Upper lobe of left lung (tissue), 6 donors: ENCODE measurements around the gene SLC5A7. TPM values are rescaled to one million over a fixed set of nuclear protein-coding genes. Genes with fewer than 3 reads are reported as not detected.
A peak's percentile ranks its signal among the peaks of the same experiment; 100 is the strongest.

Experiments used
- ATAC-seq, 2 donors: fragments of 200-7000 bp; cut with Tn5 transposase; one replicate each; pipeline ENCODE4 v1.9.1; 2022; ENCODE audit warnings: mild to moderate bottlenecking in 2 of 2, moderate library complexity in 2 of 2; ENCODE audit not compliant: low FRiP score in 2 of 2
- DNase-seq, 2 donors: peaks; one replicate each; pipeline ENCODE4 v3.0.0-alpha.2; 2019 to 2020
- H3K27ac ChIP-seq, 4 donors: fragments of 200-600 bp; sonication (generic); one replicate each; pipeline ENCODE4 v1.5.1; 2016 to 2019
- H3K27me3 ChIP-seq, 4 donors: fragments of 200-600 bp; sonication (generic); one replicate each; pipeline ENCODE4 v1.5.1; 2017 to 2019
- H3K36me3 ChIP-seq, 4 donors: fragments of 200-600 bp; sonication (generic); one replicate each; pipeline ENCODE4 v1.5.1; 2016 to 2019
- H3K4me1 ChIP-seq, 4 donors: fragments of 200-600 bp; sonication (generic); one replicate each; pipeline ENCODE4 v1.5.1; 2018 to 2019
- H3K4me3 ChIP-seq, 4 donors: fragments of 200-600 bp; sonication (generic); one replicate each; pipeline ENCODE4 v1.5.1; 2017 to 2019; ENCODE audit warnings: mild to moderate bottlenecking in 2 of 4, moderate library complexity in 1 of 4
- H3K9me3 ChIP-seq, 4 donors: fragments of 200-600 bp; sonication (generic); one replicate each; pipeline ENCODE4 v1.5.1; 2018 to 2019
- CTCF ChIP-seq, 6 experiments: fragments of 450-650 bp in 4 of 6; fragments of 200-600 bp in 2 of 6; sonication (generic) in 2 of 6; IDR thresholded peaks; one replicate each; pipeline ENCODE4 v1.5.1; 2016 to 2019; ENCODE audit warnings: antibody characterized with exemption in 6 of 6
- EP300 ChIP-seq, 4 donors: sonication (generic); formaldehyde crosslinking; IDR thresholded peaks; one replicate each; pipeline ENCODE4 v1.5.1; 2017; ENCODE audit warnings: antibody characterized with exemption in 4 of 4, control low read depth in 2 of 4
- POLR2A ChIP-seq, 4 donors: fragments of 450-650 bp; IDR thresholded peaks; one replicate each; pipeline ENCODE4 v1.5.1; 2016 to 2017; ENCODE audit warnings: antibody characterized with exemption in 4 of 4, mild to moderate bottlenecking in 2 of 4
- POLR2AphosphoS5 ChIP-seq, 2 donors: sonication (generic); formaldehyde crosslinking; IDR thresholded peaks; one replicate each; pipeline ENCODE4 v1.5.1; 2017; ENCODE audit warnings: antibody characterized with exemption in 2 of 2
- WGBS, 2 donors: methylation state at CpG; one replicate each; pipeline ENCODE4 v1.1.5; 2017 to 2018; 5-methylcytosine and 5-hydroxymethylcytosine counted together
- total RNA-seq, 6 donors: library from RNA; depleted of rRNA in 4 of 6; stranded (reverse); fragments of >200 nt in 4 of 6; gene quantifications; one replicate each; pipeline versions ENCODE4 v1.1.0 to v1.2.1, GENCODE V29; 2016 to 2021
- donor health status: DM: no; HTN: no; CAD: no; lungs with moderate emphysema.
- donor health status: DM: no; HTN: yes; CAD: no; lungs with severe emphysema.

SLC5A7 gene
- total RNA-seq, 6 donors from 2014 or later = 0.33 to 1.3 (median 0.69) TPM; not detected in 2

- DNase-seq = no peak
- 45 to 60% methylated on average over 2 of the region's 2 CpGs for WGBS, 2 donors
- no peak for ATAC-seq
- Histone ChIP-seq H3K9me3 (no peaks in the 10 kb centered on the region), H3K27ac (no peak overlapping the region), H3K36me3 (no peaks in the 10 kb centered on the region), H3K27me3 (no peaks in the 10 kb centered on the region), H3K4me1 (no peaks in the 10 kb centered on the region), H3K4me3 (no peak overlapping the region)
- no peak for TF ChIP-seq POLR2AphosphoS5 (IDR thresholded peaks at IDR 0.05)
- TF ChIP-seq EP300 (IDR thresholded peaks at IDR 0.05) = no peak
- TF ChIP-seq CTCF (IDR thresholded peaks at IDR 0.05) = no peak
- no peak for TF ChIP-seq POLR2A (IDR thresholded peaks at IDR 0.05)
These were observed 43.6 kb downstream of the SLC5A7 start for GRCh38 chr2:108029912-108030311.

- Histone ChIP-seq H3K27ac (no peak overlapping the region), H3K4me3 (no peak overlapping the region), H3K36me3 (no peaks in the 10 kb centered on the region), H3K4me1 (no peaks in the 10 kb centered on the region), H3K9me3 (no peaks in the 10 kb centered on the region), H3K27me3 (no peaks in the 10 kb centered on the region)
- ATAC-seq (peak; percentile 8 to 12), DNase-seq (peak in 1 of 2 donors; percentile 68)
- 100% methylated on average over 14 of the region's 23 CpGs; no CpG with 5 or more reads in 1 of the 2 donors for WGBS, 2 donors
- TF ChIP-seq CTCF (IDR thresholded peaks at IDR 0.05) (no peak), POLR2AphosphoS5 (IDR thresholded peaks at IDR 0.05) (no peak), POLR2A (IDR thresholded peaks at IDR 0.05) (no peak), EP300 (IDR thresholded peaks at IDR 0.05) (no peak)
These were observed 45.2 kb downstream of the SLC5A7 start for GRCh38 chr2:108031471-108031941.

GRCh38 chr2:108034843-108035242 is 48.5 kb downstream of the SLC5A7 start:
- Histone ChIP-seq H3K27ac (no peak overlapping the region), H3K9me3 (no peaks in the 10 kb centered on the region), H3K27me3 (no peaks in the 10 kb centered on the region), H3K4me3 (no peak overlapping the region), H3K36me3 (no peaks in the 10 kb centered on the region), H3K4me1 (no peaks in the 10 kb centered on the region)
- TF ChIP-seq POLR2AphosphoS5 (IDR thresholded peaks at IDR 0.05) = no peak
- peak in 2 of 6 experiments; percentile 14 to 31 for TF ChIP-seq CTCF (IDR thresholded peaks at IDR 0.05)
- DNase-seq = no peak
- no peak for ATAC-seq

GRCh38 chr2:108048752-108049151 is 62.4 kb downstream of the SLC5A7 start:
- DNase-seq = no peak
- ATAC-seq = no peak
- no peaks in the 10 kb centered on the region for H3K36me3 ChIP-seq
- TF ChIP-seq POLR2A (IDR thresholded peaks at IDR 0.05) (no peak), CTCF (IDR thresholded peaks at IDR 0.05) (no peak), POLR2AphosphoS5 (IDR thresholded peaks at IDR 0.05) (no peak), EP300 (IDR thresholded peaks at IDR 0.05) (no peak)
- 66 to 71% methylated on average over 5 of the region's 5 CpGs for WGBS, 2 donors
- H3K27ac ChIP-seq = no peak overlapping the region
- peaks cover 0 to 2% (median 0%) of the 10 kb centered on the region in 4 donors for H3K9me3 ChIP-seq
- no peaks in the 10 kb centered on the region for H3K4me1 ChIP-seq
- no peaks in the 10 kb centered on the region for H3K27me3 ChIP-seq
- no peak overlapping the region for H3K4me3 ChIP-seq

GRCh38 chr2:108058576-108059137 is 72.3 kb downstream of the SLC5A7 start:
- no peak for DNase-seq
- WGBS, 2 donors = 86 to 91% methylated on average over 3 of the region's 3 CpGs

More at GRCh38 chr2:108058576-108059137, 72.3 kb downstream of the SLC5A7 start:
- H3K27me3 ChIP-seq = no peaks in the 10 kb centered on the region
- H3K27ac ChIP-seq = no peak overlapping the region
- TF ChIP-seq CTCF (IDR thresholded peaks at IDR 0.05) (no peak), POLR2A (IDR thresholded peaks at IDR 0.05) (no peak), EP300 (IDR thresholded peaks at IDR 0.05) (no peak), POLR2AphosphoS5 (IDR thresholded peaks at IDR 0.05) (no peak)
- H3K4me1 ChIP-seq = no peaks in the 10 kb centered on the region
- no peaks in the 10 kb centered on the region for H3K36me3 ChIP-seq
- H3K9me3 ChIP-seq = no peaks in the 10 kb centered on the region
- ATAC-seq = no peak
- no peak overlapping the region for H3K4me3 ChIP-seq
